Activated B cell treated with CpG ODN at 0.5 μM for 24 hours (primary cell): Measurements from ENCODE around the gene ROR1. TPM values are rescaled to one million over a fixed set of nuclear protein-coding genes. Genes with fewer than 3 reads are reported as not detected.
"Not testable (repeated sequence)": the region's sequence is repeated elsewhere in the genome, so short reads cannot be mapped to it uniquely, and the experiment has no call there.

Experiments
- ATAC-seq: fragments of 200-7000 bp; cut with Tn5 transposase; one replicate; pipeline ENCODE4 v1.10.0; 2021; ENCODE audit warnings: low read depth, mild to moderate bottlenecking, moderate library complexity
- CTCF ChIA-PET: fragments of 350-600 bp; sonication (Branson Sonifier 250); formaldehyde crosslinking; loops from one replicate; lab custom pipeline; 2021; ENCODE audit warnings: antibody characterized with exemption; lab: Charles Lee
- POLR2A ChIA-PET: fragments of 350-600 bp; sonication (Branson Sonifier 250); formaldehyde crosslinking; loops from one replicate; lab custom pipeline; 2021; ENCODE audit warnings: antibody characterized with exemption; lab: Charles Lee
- DNase-seq: peaks from one replicate; pipeline ENCODE4 v3.0.0; 2022
- H3K27ac Mint-ChIP-seq: one replicate; pipeline ENCODE4 v1.8.0; 2020; ENCODE audit warnings: mixed read lengths
- H3K27me3 Mint-ChIP-seq: one replicate; pipeline ENCODE4 v1.8.0; 2021; ENCODE audit warnings: mixed read lengths
- H3K36me3 Mint-ChIP-seq: one replicate; pipeline ENCODE4 v1.8.0; 2021; ENCODE audit warnings: low read depth, mixed read lengths
- H3K4me1 Mint-ChIP-seq: one replicate; pipeline ENCODE4 v1.8.0; 2021; ENCODE audit warnings: mixed read lengths
- H3K4me3 Mint-ChIP-seq: one replicate; pipeline ENCODE4 v1.8.0; 2020; ENCODE audit warnings: mild to moderate bottlenecking, mixed read lengths
- H3K9me3 Mint-ChIP-seq: one replicate; pipeline ENCODE4 v1.8.0; 2020; ENCODE audit warnings: mixed read lengths
- intact Hi-C: fragments of 100-400 bp; cut with micrococcal nuclease; formaldehyde crosslinking; loops from one replicate; pipeline ENCODE4 v1.15.1; 2024
- total RNA-seq: library from RNA; stranded (reverse); gene quantifications from 2 replicates; pipeline ENCODE4 v1.2.3, GENCODE V29; 2022
- TF ChIP-seq, protein P1 (sequence below): fragments of 200-600 bp; IDR thresholded peaks from one replicate; pipeline ENCODE4 v1.8.0; 2022; ENCODE audit warnings: antibody characterized with exemption, mild to moderate bottlenecking

ROR1 gene
- total RNA-seq, 1 donor from 2014 or later: 2.2 TPM

DNA sequence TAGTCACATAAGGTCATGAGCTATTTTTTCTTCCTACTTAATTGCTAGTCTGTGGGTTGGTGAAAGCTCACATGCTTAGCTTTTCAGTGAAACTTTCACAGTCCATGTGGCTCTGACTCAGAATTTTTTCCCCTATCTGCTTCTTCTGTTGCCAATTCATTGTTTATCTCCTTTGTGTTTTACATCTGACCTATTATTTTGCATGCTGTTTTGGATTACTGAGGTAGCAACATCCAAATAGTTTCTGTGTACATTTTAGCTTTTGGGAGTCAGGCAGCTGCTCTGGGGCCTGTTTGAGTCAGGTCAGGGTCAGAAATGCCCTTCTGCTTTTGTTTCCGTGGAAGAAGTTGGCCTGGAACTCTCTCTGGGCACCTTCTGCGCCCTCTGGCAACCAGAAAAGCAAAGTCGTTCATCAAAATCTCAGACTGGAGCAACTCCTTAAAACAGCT is 40.0 kb downstream of the ROR1 start:
- H3K4me3 Mint-ChIP-seq: no peak overlapping the region
- peaks cover 7% of the 10 kb centered on the region for H3K27me3 Mint-ChIP-seq
- ChIA-PET CTCF (no interaction called here), POLR2A (interaction anchor here (1.2 kb wide), 1 partner anchor 40 kb away, joined by 3 read pairs; the partner anchor contains the start of gene ROR1)
- H3K9me3 Mint-ChIP-seq: peaks cover 5% of the 10 kb centered on the region
- ATAC-seq: no peak
- H3K27ac Mint-ChIP-seq: no peak overlapping the region
- no peaks in the 10 kb centered on the region for H3K36me3 Mint-ChIP-seq
- DNase-seq: no peak
- intact Hi-C loops: no loop called here
- TF ChIP-seq, protein P1, sequence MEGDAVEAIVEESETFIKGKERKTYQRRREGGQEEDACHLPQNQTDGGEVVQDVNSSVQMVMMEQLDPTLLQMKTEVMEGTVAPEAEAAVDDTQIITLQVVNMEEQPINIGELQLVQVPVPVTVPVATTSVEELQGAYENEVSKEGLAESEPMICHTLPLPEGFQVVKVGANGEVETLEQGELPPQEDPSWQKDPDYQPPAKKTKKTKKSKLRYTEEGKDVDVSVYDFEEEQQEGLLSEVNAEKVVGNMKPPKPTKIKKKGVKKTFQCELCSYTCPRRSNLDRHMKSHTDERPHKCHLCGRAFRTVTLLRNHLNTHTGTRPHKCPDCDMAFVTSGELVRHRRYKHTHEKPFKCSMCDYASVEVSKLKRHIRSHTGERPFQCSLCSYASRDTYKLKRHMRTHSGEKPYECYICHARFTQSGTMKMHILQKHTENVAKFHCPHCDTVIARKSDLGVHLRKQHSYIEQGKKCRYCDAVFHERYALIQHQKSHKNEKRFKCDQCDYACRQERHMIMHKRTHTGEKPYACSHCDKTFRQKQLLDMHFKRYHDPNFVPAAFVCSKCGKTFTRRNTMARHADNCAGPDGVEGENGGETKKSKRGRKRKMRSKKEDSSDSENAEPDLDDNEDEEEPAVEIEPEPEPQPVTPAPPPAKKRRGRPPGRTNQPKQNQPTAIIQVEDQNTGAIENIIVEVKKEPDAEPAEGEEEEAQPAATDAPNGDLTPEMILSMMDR: no peak
- H3K4me1 Mint-ChIP-seq: peaks cover 3% of the 10 kb centered on the region

DNA sequence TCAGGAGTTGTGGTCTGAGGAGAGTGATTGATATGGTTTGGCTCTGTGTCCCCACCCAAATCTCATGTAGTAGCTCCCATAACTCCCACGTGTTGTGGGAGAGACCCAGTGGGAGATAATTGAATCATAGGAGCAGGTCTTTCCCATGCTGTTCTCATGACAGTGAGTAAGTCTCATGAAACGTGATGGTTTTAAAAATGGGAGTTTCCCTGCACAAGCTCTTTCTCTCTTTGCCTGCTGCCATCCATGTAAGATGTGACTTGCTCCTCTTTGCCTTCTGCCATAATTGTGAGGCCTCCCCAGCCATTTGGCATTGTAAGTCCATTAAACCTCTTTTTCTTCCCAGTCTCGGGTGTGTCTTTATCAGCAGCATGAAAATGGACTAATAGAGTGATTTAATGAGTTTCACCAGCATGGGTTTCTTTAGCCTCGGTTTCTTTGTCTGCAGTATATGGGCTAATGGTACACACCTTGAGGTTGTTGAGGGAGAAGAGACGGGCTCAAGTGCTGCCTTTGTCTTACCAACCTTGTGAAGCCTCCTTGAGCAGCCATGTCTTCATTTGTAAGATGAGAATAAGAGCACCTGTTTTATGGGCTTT is 42.5 kb downstream of the ROR1 start:
- H3K4me3 Mint-ChIP-seq, H3K27me3 Mint-ChIP-seq, H3K27ac Mint-ChIP-seq, H3K4me1 Mint-ChIP-seq, ATAC-seq, CTCF ChIA-PET, H3K36me3 Mint-ChIP-seq, intact Hi-C loops, H3K9me3 Mint-ChIP-seq, POLR2A ChIA-PET, DNase-seq: not testable (repeated sequence)

DNA sequence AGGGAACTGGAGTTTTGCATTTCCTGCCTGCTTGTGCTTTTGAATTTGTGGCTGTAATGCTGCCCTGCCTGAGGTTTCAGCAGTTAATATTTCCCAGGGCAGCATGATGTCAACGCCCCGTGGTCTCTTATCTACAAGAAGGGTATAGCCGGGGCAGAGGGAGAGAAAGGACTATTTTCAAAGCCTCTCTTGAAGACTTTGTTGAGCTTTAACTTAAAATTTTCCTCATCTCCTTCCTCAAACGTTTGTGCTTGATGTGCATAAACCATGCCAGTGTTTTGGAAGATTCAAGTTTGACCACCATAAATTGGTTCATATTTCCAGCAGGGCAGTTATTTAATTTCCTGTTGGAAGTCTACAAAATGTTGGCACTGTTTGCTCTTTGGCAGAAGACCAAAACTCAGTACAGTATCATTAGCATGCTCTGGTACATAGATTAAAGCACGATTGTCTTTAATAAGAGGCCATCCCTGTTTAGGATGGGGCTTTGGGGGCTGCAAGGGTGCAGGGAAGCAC is 43.4 kb downstream of the ROR1 start:
- CTCF ChIA-PET: no interaction called here
- Mint-ChIP-seq H3K4me3 (no peak overlapping the region), H3K36me3 (no peaks in the 10 kb centered on the region), H3K27ac (no peak overlapping the region), H3K4me1 (peaks cover 3% of the 10 kb centered on the region), H3K27me3 (peaks cover 5% of the 10 kb centered on the region), H3K9me3 (peaks cover 5% of the 10 kb centered on the region)
- no peak for DNase-seq
- intact Hi-C loops: no loop called here
- TF ChIP-seq, protein P1: no peak
- ATAC-seq: no peak
- POLR2A ChIA-PET: no interaction called here

DNA sequence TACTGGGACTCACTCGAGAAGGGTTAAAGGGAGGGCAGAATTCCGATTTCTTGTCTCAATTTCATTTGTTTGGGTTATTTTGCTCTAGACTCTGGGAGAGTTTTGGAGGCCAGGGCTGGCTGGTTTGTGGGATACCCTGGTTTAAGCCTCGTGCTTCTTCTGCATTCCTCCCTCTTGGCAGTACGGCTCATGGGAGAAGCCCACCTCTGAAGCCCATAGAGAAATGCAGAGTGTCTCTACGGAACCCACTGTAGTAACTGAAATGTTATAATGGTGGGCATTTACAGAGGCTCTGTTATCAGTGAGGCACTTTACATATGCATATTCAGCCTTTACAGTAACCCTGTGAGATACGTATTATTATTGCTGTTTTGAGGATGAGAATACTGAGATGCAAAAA is 43.9 kb downstream of the ROR1 start:
- TF ChIP-seq, protein P1: no peak
- H3K27ac Mint-ChIP-seq: no peak overlapping the region
- CTCF ChIA-PET: no interaction called here

DNA sequence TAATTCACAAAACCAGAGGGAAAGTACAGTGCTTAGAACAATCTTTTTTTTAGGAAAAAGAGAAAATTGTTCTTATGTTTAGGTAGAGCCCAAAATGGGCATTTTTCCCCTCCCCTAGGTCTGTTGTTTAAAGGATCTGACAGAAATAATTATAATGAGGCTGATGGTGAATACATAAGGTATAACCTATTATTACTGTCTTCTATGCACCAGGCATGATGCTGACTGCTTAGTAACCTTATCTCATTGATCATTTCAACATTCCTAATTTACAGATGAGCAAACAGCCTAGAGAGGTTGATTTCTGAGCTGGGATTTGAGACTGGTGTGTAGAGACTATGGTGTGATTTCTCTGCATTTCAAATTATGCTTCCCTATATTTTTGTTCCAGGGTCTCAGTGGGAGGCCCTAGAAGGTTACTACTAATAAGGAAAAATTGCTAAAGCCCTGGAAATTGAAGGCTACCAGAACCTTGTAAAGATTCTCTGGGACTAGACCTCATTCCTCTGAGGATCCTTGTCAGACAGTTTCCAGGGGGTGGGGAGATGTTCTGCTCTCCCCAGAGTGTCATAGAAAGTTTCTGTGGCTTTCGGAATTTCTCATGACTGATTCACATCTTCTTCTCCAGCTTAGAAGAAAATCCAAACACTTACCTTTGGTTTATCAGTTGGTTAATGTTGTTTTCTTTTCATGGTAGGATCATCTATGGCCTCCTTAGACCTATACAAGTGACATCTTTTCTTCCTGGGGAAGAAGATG is 44.9 kb downstream of the ROR1 start:
- intact Hi-C loops: no loop called here
- TF ChIP-seq, protein P1: no peak
- Mint-ChIP-seq H3K27ac (no peak overlapping the region), H3K36me3 (no peaks in the 10 kb centered on the region), H3K4me1 (peaks cover 3% of the 10 kb centered on the region), H3K9me3 (peaks cover 5% of the 10 kb centered on the region), H3K27me3 (peaks cover 5% of the 10 kb centered on the region), H3K4me3 (no peak overlapping the region)
- ATAC-seq: no peak
- DNase-seq: no peak
- POLR2A ChIA-PET: no interaction called here
- CTCF ChIA-PET: no interaction called here

More for the DNA sequence above, 43.9 kb downstream of the ROR1 start:
- Mint-ChIP-seq H3K27me3 (peaks cover 5% of the 10 kb centered on the region), H3K4me3 (no peak overlapping the region), H3K36me3 (no peaks in the 10 kb centered on the region), H3K4me1 (peaks cover 3% of the 10 kb centered on the region), H3K9me3 (peaks cover 5% of the 10 kb centered on the region)
- ATAC-seq: no peak
- intact Hi-C loops: no loop called here
- no peak for DNase-seq
- POLR2A ChIA-PET: no interaction called here
